Esophagus squamous epithelium (tissue), 4 donors: ENCODE data around the gene SERTAD3.

ENCODE experiments used
- POLR2A ChIP-seq, 4 donors: fragments of 450-650 bp; IDR thresholded peaks; one replicate each; pipeline ENCODE4 v1.6.1; 2017; ENCODE audit warnings: antibody characterized with exemption in 4 of 4, mild to moderate bottlenecking in 4 of 4, moderate library complexity in 3 of 4
- TF ChIP-seq, protein P1 (sequence below), 6 experiments: fragments of 450-650 bp in 4 of 6; fragments of 200-600 bp in 2 of 6; sonication (generic) in 2 of 6; IDR thresholded peaks; one replicate each; pipeline ENCODE4 v1.5.1; 2016 to 2019; ENCODE audit warnings: antibody characterized with exemption in 6 of 6, mild to moderate bottlenecking in 4 of 6, moderate library complexity in 4 of 6

DNA sequence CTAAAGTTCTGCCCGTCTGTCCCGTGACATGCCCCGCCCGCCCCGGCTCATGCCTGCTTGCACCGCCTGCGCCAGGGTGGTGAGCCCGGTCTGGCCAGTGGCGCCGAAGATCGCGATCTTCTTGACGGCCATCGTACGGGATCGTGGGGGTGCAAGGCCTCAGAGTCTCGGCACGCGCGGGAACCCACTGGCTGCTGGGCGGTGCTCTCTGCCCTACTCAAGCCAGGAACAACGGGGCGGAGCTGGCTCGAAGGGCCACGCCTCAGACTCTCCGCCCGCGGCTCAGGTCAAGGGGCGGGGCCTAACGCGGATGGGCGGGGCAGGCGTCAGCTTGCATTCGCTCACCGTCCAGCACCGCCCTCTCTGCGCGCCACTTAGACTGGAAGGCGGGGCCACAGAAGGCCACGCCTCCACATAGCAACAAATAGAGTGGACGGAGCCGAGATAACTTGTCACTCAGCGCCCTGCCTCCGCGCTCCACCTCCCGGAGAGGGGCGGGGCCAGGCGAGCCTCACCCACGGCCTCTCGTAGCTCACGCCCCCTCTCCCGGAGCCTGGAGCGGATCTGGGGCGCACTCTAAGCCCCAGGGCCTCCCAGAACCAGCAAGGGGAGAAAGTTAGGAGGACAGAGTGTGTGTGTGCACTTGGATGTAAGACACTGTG lies 21.6 kb upstream of the SERTAD3 start, which contains the start of gene BLVRB:
- TF ChIP-seq, protein P1, sequence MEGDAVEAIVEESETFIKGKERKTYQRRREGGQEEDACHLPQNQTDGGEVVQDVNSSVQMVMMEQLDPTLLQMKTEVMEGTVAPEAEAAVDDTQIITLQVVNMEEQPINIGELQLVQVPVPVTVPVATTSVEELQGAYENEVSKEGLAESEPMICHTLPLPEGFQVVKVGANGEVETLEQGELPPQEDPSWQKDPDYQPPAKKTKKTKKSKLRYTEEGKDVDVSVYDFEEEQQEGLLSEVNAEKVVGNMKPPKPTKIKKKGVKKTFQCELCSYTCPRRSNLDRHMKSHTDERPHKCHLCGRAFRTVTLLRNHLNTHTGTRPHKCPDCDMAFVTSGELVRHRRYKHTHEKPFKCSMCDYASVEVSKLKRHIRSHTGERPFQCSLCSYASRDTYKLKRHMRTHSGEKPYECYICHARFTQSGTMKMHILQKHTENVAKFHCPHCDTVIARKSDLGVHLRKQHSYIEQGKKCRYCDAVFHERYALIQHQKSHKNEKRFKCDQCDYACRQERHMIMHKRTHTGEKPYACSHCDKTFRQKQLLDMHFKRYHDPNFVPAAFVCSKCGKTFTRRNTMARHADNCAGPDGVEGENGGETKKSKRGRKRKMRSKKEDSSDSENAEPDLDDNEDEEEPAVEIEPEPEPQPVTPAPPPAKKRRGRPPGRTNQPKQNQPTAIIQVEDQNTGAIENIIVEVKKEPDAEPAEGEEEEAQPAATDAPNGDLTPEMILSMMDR (IDR thresholded peaks at IDR 0.05): peak in 1 of 6 experiments; percentile 5
- TF ChIP-seq POLR2A (IDR thresholded peaks at IDR 0.05): peak in 3 of 4 donors; percentile 77 to 94 (median 82)
